ENCODE data around the gene MAP3K13.

- TF ChIP-seq, protein P1, sequence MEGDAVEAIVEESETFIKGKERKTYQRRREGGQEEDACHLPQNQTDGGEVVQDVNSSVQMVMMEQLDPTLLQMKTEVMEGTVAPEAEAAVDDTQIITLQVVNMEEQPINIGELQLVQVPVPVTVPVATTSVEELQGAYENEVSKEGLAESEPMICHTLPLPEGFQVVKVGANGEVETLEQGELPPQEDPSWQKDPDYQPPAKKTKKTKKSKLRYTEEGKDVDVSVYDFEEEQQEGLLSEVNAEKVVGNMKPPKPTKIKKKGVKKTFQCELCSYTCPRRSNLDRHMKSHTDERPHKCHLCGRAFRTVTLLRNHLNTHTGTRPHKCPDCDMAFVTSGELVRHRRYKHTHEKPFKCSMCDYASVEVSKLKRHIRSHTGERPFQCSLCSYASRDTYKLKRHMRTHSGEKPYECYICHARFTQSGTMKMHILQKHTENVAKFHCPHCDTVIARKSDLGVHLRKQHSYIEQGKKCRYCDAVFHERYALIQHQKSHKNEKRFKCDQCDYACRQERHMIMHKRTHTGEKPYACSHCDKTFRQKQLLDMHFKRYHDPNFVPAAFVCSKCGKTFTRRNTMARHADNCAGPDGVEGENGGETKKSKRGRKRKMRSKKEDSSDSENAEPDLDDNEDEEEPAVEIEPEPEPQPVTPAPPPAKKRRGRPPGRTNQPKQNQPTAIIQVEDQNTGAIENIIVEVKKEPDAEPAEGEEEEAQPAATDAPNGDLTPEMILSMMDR (IDR thresholded peaks at IDR 0.05), result no peak
- no peak for TF ChIP-seq POLR2A (IDR thresholded peaks at IDR 0.05)
Measured at GRCh38 chr3:185371306-185372074, 8.6 kb downstream of the MAP3K13 start.

Measured in adrenal gland (tissue), 5 donors.